SH-SY5Y (cell line): ENCODE measurements around the gene DNAJC1.

Experiments
- GATA2 ChIP-seq: IDR thresholded peaks from 2 replicates; pipeline ENCODE4 v1.6.1; 2011; ENCODE audit warnings: mild to moderate bottlenecking, low read depth, low read length
- GATA3 ChIP-seq: IDR thresholded peaks from 2 replicates; pipeline ENCODE4 v1.6.1; 2011; ENCODE audit warnings: low read depth, mild to moderate bottlenecking, low read length, moderate library complexity

DNA sequence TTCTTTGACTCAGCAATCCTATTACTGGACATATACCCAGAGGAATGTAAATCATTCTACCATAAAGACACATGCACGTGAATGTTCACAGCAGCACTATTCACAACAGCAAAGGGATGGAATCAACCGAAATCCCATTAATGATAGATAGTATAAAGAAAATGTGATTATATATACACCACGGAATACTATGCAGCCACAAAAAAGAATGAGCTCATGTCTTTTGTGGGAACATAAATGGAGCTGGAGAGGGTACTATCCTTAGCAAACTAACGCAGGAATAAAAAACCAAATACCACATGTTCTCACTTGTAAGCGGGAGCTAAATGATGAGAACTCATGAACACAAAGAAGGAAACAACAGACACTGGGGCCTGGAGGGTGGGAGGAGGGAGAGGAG, 201.9 kb downstream of the DNAJC1 start:
- no peak for TF ChIP-seq GATA2
- TF ChIP-seq GATA3, result no peak
